ENCODE data around the gene SDF4.
A peak's percentile ranks its signal among the peaks of the same experiment; 100 is the strongest.

The SDF4 gene

DNA sequence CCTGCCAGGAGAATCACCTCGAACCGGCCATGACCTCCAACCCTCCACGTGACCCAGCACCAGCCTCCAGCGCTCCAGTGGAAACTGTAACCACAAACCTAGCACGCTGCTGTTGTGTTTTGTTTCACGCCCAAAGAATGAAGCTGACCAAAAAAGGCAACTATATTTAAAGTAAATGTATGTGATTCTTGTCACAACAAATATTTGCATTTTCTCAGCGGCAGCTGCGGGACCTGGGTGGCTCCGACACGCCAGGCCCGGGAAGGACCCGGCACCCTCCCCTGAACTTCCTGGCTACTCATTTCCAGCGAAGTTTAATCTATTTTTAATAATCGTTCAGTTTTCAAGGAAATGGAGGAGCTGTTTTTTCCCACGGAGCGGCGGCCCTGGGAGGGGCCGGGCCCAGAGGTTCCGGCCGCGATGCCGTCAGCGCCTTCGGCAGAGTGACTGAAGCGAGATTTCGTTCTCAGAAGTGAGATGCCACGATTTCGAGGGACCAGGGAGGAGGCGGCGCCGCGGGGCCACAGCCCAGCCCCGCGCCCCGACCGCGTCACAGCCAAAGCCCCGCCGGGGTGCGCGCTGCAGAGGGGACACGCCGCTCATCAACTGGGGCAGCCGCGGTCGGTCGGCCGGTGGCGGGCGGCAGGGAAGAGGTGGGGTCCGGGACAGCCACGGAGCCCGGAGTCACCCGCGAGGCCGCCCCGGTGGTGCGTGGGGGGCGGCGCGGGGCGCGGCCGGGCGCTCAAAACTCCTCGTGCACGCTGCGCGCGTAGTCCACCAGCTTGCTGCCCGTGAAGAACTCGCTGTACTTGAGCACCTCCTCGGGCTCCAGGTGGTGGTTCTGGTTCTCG, 14.8 kb downstream of the SDF4 start:
- DNase-seq (ENCODE audit: low spot score in 2 of 2) = no peak
- Mint-ChIP-seq H3K4me1 (peaks cover 24% of the 10 kb centered on the region), H3K9me3 (no peaks in the 10 kb centered on the region), H3K27ac (ENCODE audit: low read depth) (peak overlapping the region; percentile 90), H3K27me3 (no peaks in the 10 kb centered on the region), H3K4me3 (peak overlapping the region; percentile 43), H3K36me3 (ENCODE audit: insufficient read depth) (peaks cover 26% of the 10 kb centered on the region)
- ATAC-seq (replicated peaks; ENCODE audit: extremely low read depth, poor library complexity, severe bottlenecking) = no peak

DNA sequence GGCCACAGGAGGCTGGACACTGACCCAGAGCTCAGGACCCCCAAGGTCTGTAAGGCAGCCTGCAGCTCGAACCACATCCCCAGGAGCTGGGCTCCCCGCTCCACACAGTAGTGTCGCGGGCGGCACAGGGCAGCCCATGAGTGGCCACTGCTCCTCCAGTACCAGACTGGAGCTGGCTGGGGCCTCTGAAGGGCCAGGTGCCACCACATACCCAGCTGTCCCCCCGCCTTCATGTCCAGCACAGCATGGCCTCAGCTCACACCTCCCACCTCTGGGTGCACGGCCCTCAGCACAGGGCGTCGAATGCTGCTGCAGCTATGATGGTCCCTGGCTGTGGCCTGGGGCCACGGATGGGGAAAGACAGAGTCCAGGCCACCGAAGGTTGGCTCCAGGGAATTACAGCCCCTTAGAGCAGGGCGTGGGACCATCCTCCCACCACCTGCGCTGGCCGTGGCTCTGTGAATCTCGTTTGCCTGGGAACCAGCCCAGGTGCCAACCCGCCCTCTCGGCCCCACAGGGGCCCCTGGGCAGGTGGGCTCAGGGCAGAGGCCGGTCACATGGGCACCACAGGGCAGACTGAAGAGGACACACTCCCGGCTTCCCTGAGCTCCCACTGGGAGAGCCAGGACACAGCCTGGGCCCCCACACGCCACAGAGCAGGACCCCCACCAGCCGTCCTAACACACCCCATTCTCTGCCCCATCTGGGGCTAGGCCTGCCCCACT, 15.8 kb downstream of the SDF4 start:
- H3K4me1 Mint-ChIP-seq = peaks cover 24% of the 10 kb centered on the region
- no peaks in the 10 kb centered on the region for H3K27me3 Mint-ChIP-seq
- ATAC-seq (replicated peaks; ENCODE audit: extremely low read depth, poor library complexity, severe bottlenecking) (no peak), DNase-seq (ENCODE audit: low spot score in 2 of 2) (no peak)
- no peaks in the 10 kb centered on the region for H3K9me3 Mint-ChIP-seq
- H3K27ac Mint-ChIP-seq (ENCODE audit: low read depth) = peak overlapping the region; percentile 90
- peaks cover 26% of the 10 kb centered on the region for H3K36me3 Mint-ChIP-seq (ENCODE audit: insufficient read depth)
- H3K4me3 Mint-ChIP-seq = peak overlapping the region; percentile 43

DNA sequence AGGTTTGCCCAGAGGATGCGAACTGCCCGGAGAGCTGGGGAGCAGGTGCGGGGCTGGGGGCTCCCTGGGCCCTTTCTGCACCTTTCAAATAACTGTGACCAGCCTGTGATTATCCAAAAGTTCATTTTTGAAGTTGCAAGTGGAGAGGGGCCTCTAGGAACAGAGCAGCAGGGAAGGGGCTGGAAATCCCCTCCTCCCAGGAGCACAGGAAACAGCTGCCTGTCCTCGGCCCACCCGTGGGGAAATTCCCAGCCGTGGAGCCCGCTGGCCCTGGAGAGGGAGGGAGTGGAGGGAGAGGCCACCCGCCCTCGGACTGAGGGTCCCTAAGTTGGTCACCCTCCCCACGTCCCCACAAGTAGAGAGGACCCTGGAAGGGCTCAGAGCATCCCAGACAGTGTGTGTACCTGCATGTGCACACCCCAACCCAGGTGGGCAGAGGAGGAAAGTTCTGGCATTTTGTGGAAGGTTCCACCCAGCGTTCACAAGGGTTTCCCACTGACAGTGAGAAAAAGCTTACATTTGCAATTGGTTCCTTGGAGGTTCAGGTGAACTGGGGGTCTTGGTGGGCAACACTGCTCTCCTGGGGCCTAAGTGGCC, 16.6 kb downstream of the SDF4 start:
- Mint-ChIP-seq H3K36me3 (ENCODE audit: insufficient read depth) (peaks cover 24% of the 10 kb centered on the region), H3K9me3 (no peaks in the 10 kb centered on the region), H3K4me3 (no peak overlapping the region), H3K4me1 (peaks cover 24% of the 10 kb centered on the region), H3K27ac (ENCODE audit: low read depth) (peak overlapping the region; percentile 62), H3K27me3 (no peaks in the 10 kb centered on the region)
- ATAC-seq (replicated peaks; ENCODE audit: extremely low read depth, poor library complexity, severe bottlenecking) (no peak), DNase-seq (ENCODE audit: low spot score in 2 of 2) (no peak)

DNA sequence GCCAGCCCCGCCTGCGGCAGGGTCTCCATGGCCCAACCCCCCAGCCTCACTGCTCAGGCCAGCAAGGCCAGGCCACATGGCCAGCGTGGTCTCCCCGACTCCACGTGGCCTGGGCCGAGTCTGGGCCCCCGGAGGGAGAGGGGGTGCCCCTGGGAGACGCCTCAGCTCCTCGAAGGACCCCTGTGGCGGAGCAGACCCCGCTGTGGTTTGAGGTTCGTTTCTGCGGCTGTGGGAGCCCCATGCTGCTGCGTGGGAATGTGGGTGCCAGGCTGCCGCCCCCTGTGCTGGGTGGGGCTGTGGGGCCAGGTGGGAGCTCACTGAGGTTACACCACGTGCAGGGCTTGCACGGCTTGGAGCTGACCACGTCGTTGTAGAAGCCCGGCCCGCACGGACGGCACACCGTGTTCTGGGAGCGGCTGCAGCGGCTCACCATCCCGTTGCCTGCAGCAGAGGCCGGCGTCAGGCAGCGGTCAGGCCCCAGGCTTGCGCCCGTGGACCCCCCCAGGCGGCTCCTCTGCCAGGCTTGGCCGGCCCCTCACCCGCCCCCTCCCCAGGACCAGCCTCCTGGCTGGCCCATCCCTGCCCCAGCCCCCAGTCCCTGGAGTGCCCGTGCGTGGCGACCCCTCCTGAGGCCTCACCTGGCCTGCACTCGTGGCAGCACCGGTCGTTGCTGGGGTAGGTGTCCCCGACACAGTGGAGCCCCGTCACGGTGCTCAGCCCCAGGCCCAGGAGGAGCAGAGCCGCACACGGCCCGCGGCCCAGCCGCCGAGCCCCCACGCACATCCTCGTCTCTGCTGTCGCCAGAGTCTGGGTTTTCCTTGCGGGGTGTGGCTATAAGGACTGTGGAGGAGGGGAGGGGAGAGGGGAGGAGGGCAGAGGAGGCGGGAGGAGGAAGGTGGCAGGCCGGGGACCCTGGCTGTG, 18.2 kb downstream of the SDF4 start, which contains the start of gene TNFRSF4:
TSS of gene TNFRSF4 (minus strand) at position 809 of the 921 bp plus-strand sequence. CDS start at position 783, 26 bp downstream.
- H3K9me3 Mint-ChIP-seq = no peaks in the 10 kb centered on the region
- H3K27me3 Mint-ChIP-seq = no peaks in the 10 kb centered on the region
- DNase-seq (ENCODE audit: low spot score in 2 of 2) = no peak
- peak; percentile 38 for ATAC-seq (replicated peaks; ENCODE audit: extremely low read depth, poor library complexity, severe bottlenecking)
- peaks cover 25% of the 10 kb centered on the region for H3K4me1 Mint-ChIP-seq
- peak within 1 kb of the TSS; percentile 62 for H3K27ac Mint-ChIP-seq (ENCODE audit: low read depth)
- peak within 1 kb of the TSS; percentile 63 for H3K4me3 Mint-ChIP-seq
- peaks cover 17% of the 10 kb centered on the region for H3K36me3 Mint-ChIP-seq (ENCODE audit: insufficient read depth)

DNA sequence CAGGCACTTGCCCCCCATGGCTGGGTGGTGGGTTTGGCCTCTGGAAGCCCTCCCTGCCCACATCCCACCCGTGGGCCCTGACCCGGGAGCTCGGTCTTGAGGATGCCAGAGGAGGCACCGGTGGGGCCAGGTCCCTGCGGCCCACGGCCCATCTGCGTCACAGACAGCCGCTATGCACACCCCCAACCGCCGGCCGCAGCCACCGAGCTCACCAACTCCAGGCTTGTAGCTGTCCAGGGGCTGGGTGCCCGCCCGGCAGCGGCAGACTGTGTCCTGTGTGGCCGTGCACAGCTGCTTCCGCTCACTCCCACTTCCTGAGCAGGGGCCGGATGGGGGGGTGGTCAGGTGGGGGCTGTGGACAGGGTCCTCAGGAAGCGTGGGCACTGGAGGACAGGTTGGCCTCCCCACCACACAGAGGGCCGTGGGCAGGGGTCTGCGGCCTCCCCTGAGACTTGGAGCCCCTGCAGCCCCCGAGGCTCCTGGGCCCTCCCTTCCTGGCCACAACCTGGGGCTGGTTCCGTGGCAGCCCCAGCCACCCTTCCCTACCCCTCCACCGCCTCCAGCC, 18.9 kb downstream of the SDF4 start:
- H3K4me3 Mint-ChIP-seq = peak overlapping the region; percentile 50
- peaks cover 14% of the 10 kb centered on the region for H3K36me3 Mint-ChIP-seq (ENCODE audit: insufficient read depth)
- no peaks in the 10 kb centered on the region for H3K27me3 Mint-ChIP-seq
- H3K9me3 Mint-ChIP-seq = no peaks in the 10 kb centered on the region
- H3K4me1 Mint-ChIP-seq = peaks cover 32% of the 10 kb centered on the region
- ATAC-seq (replicated peaks; ENCODE audit: extremely low read depth, poor library complexity, severe bottlenecking) (peak; percentile 54), DNase-seq (ENCODE audit: low spot score in 2 of 2) (peak in 1 of 2 donors; percentile 53)
- H3K27ac Mint-ChIP-seq (ENCODE audit: low read depth) = peak overlapping the region; percentile 68

DNA sequence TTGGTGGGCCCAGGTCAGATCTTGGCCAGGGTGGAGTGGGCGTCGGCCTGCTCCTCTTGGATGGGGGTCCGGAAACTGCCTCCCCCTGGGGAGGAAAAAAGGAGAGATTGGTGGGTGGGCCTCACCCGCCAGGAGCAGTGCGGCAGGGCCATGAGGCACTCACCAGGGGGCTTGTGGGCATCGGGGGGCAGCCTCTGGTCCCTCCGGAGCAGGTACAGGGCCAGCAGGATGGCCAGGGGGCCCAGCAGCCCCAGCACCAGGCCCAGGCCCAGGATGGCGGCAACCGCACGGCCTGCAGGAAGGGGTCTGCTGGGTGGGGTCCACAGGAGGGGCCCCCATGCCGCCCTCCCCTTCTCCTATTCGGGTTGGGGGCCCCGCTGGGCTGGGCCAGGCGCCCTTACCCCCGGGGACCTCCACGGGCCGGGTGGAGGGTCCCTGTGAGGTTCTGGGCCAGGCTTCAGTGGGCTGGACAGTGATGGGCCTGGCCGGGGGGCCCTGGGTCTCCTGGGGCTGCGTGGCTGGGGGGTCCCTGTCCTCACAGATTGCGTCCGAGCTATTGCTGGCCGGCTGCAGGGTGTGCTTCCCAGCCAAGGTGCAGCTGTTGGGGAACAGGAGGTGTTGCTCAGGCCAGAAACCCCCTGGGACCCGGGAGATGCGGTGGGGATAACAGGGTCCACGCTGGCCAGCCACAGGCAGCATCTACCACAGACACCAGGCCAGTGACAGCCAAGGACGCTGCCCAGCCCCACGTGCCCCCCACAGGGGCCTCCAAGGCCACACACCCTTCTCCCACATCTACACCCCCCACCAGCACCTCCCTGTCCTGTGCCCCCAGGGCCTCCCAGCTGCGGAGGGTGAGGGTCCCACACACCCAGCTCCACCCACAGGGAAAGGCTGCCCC, 20.0 kb downstream of the SDF4 start:
- no peak for ATAC-seq (replicated peaks; ENCODE audit: extremely low read depth, poor library complexity, severe bottlenecking)
- Mint-ChIP-seq H3K9me3 (no peaks in the 10 kb centered on the region), H3K4me3 (peak overlapping the region; percentile 50), H3K4me1 (peaks cover 34% of the 10 kb centered on the region), H3K27me3 (no peaks in the 10 kb centered on the region), H3K27ac (ENCODE audit: low read depth) (peak overlapping the region; percentile 75), H3K36me3 (ENCODE audit: insufficient read depth) (peaks cover 10% of the 10 kb centered on the region)
- DNase-seq (ENCODE audit: low spot score in 2 of 2) = no peak

DNA sequence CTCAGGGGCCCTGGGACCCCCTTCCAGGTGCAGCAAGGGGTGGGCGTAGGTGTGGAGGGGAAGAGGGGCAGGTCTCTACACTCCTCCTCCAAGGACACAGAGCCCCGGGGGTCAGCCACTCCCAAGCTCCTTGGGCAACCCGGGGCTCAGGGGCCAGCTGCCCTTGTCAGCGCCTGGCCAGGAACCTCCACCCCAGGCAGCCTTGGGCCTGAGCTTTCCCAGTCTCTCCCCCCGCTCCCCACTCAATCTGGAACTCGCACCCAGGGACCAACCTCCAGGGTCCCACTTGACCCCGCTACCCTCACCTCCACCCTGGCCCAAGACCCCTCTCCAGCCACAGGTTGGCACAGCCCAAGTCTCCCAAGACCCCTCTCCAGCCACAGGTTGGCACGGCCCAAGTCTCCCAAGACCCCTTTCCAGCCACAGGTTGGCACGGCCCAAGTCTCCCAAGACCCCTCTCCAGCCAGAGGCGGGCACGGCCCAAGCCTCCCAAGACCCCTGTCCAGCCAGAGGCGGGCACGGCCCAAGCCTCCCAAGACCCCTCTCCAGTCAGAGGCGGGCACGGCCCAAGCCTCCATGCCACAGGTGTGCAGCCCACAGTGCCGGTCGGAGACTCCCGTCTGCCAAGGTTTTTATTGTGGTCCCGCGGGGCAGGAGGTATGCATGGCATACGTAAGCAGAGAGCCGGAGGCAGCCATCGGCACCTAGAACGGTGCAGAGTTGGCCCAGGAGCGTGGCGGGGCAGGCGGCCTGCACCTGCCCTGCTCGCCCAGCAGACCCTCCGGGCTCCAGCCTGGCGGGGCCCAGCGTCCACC, 20.9 kb downstream of the SDF4 start:
- Mint-ChIP-seq H3K36me3 (ENCODE audit: insufficient read depth) (peaks cover 7% of the 10 kb centered on the region), H3K9me3 (no peaks in the 10 kb centered on the region), H3K27ac (ENCODE audit: low read depth) (peak overlapping the region; percentile 75), H3K4me1 (peaks cover 33% of the 10 kb centered on the region), H3K4me3 (peak overlapping the region; percentile 47), H3K27me3 (no peaks in the 10 kb centered on the region)
- ATAC-seq (replicated peaks; ENCODE audit: extremely low read depth, poor library complexity, severe bottlenecking) (no peak), DNase-seq (ENCODE audit: low spot score in 2 of 2) (no peak)

DNA sequence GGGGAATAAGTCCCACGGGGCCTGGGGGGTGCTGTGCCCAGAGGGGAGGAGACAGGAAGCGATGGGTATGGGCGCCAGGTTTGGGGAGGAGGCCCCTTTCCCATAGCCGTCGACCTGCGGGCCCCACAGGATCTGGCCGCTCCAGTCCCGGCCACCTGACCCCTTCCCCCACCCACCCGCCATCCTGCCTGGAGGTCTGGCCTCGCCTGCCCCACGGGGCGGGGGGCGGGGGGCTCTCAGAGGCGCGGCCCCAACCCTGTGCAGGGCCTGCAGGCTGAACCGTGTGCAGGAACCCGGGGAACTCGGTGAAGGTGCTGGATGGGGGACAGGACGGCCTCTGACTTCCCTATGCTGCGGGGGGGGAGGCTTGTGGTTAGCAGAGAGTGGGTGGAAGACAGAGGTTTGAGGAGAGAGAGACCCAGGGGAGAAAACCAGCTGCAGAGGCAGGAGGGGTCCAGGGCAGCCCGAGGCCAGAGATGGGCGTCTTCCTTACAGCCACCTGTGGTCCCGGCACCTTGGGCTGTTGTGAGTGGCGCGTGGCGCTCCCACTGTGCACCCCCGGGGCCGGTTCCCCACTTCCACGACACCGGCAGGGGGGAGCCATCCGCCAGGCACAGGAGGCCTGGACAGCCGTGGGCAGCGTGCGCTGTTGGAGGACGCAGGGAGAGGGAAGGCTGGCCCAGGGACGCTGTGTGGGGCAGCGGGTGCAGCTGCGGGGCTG, 22.9 kb downstream of the SDF4 start:
- DNase-seq (ENCODE audit: low spot score in 2 of 2) = no peak
- Mint-ChIP-seq H3K4me1 (peaks cover 20% of the 10 kb centered on the region), H3K27me3 (no peaks in the 10 kb centered on the region), H3K9me3 (no peaks in the 10 kb centered on the region), H3K27ac (ENCODE audit: low read depth) (peak overlapping the region; percentile 78), H3K36me3 (ENCODE audit: insufficient read depth) (peaks cover 4% of the 10 kb centered on the region), H3K4me3 (peak overlapping the region; percentile 76)
- no peak for ATAC-seq (replicated peaks; ENCODE audit: extremely low read depth, poor library complexity, severe bottlenecking)

DNA sequence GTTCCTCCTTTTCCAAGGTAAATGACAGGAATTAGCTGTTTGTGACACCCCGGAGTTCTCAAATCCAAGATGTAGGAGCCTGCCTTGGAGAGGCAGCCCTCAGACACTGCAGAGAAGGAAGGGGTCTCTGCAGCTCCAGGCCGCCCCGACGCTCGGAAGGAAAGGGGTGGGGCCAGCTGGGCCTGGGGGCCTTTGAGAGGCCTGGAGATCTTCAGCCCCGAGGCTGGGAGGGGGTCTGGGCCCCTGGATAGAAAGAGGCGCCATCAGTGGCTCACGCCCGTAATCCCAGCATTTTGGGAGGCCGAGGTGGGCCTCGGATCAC, 24.3 kb downstream of the SDF4 start:
- H3K4me3 Mint-ChIP-seq = peak overlapping the region; percentile 76
- H3K4me1 Mint-ChIP-seq = peaks cover 20% of the 10 kb centered on the region

DNA sequence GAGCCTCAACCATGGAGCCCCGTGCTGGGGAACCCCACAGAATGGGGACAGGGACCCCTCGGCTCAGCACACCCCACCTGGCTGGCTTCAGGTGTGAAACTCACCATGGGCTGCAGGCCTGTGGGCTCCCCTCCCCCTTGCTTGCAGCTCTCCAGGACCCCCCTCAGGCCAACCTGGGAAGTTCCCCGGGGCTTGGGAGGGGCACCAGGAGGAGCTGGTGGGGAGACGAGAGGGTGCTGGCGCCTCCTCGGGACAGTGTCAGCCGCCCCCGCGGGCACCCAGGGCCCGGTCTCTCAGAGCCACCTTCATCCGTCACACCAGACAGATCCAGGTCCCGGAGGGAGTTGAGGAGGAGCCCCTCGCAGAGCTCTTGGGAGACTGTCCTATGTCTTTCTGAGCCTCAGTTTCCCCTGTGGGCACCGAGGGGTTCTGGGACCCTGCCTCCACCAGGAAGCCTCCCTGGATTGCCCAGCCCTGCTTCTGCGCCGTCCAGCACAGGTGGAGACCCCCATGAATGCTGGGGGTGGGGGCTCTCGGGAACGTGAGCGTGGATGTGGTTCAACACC, 24.8 kb downstream of the SDF4 start:
- H3K4me1 Mint-ChIP-seq = peaks cover 20% of the 10 kb centered on the region
- H3K4me3 Mint-ChIP-seq = peak overlapping the region; percentile 58
- ATAC-seq (replicated peaks; ENCODE audit: extremely low read depth, poor library complexity, severe bottlenecking) (no peak), DNase-seq (ENCODE audit: low spot score in 2 of 2) (no peak)
- H3K36me3 Mint-ChIP-seq (ENCODE audit: insufficient read depth) = peaks cover 4% of the 10 kb centered on the region
- no peak overlapping the region for H3K27ac Mint-ChIP-seq (ENCODE audit: low read depth)
- H3K9me3 Mint-ChIP-seq = no peaks in the 10 kb centered on the region
- H3K27me3 Mint-ChIP-seq = no peaks in the 10 kb centered on the region

More for the DNA sequence above, 24.3 kb downstream of the SDF4 start:
- DNase-seq (ENCODE audit: low spot score in 2 of 2) (no peak), ATAC-seq (replicated peaks; ENCODE audit: extremely low read depth, poor library complexity, severe bottlenecking) (no peak)
- peaks cover 4% of the 10 kb centered on the region for H3K36me3 Mint-ChIP-seq (ENCODE audit: insufficient read depth)
- H3K27ac Mint-ChIP-seq (ENCODE audit: low read depth) = peak overlapping the region; percentile 78
- H3K27me3 Mint-ChIP-seq = no peaks in the 10 kb centered on the region
- no peaks in the 10 kb centered on the region for H3K9me3 Mint-ChIP-seq
